DND-41 (cell line): Measurements from ENCODE around the gene ADCY1.

ENCODE experiments used
- CTCF ChIP-seq: IDR thresholded peaks from 2 replicates; pipeline ENCODE4 v1.5.1; 2012; ENCODE audit warnings: borderline replicate concordance, low read length, moderate library complexity, mild to moderate bottlenecking; ENCODE audit not compliant: poor library complexity, severe bottlenecking; ENCODE audit errors: extremely low read depth
- EZH2 ChIP-seq: IDR thresholded peaks from 3 replicates; pipeline ENCODE4 v1.6.1; 2012; ENCODE audit warnings: borderline replicate concordance, low read depth, mild to moderate bottlenecking, moderate library complexity, low read length, inconsistent platforms; ENCODE audit not compliant: severe bottlenecking

GRCh38 chr7:45663965-45664633, 89.9 kb downstream of the ADCY1 start:
- TF ChIP-seq CTCF (no peak), EZH2 (no peak)
